NT2/D1 (cell line): ENCODE measurements around the gene RPTOR.

Source experiments
- SUZ12 ChIP-seq: IDR thresholded peaks from 2 replicates; pipeline ENCODE4 v1.6.1; 2011; ENCODE audit not compliant: insufficient read length, insufficient read depth; ENCODE audit errors: extremely low read depth
- YY1 ChIP-seq: IDR thresholded peaks from 2 replicates; pipeline ENCODE4 v1.6.1; 2011; ENCODE audit not compliant: insufficient read length, insufficient read depth
- ZNF274 ChIP-seq: IDR thresholded peaks from 2 replicates; pipeline ENCODE4 v1.6.1; 2011; ENCODE audit warnings: mild to moderate bottlenecking, low read depth, low read length

DNA sequence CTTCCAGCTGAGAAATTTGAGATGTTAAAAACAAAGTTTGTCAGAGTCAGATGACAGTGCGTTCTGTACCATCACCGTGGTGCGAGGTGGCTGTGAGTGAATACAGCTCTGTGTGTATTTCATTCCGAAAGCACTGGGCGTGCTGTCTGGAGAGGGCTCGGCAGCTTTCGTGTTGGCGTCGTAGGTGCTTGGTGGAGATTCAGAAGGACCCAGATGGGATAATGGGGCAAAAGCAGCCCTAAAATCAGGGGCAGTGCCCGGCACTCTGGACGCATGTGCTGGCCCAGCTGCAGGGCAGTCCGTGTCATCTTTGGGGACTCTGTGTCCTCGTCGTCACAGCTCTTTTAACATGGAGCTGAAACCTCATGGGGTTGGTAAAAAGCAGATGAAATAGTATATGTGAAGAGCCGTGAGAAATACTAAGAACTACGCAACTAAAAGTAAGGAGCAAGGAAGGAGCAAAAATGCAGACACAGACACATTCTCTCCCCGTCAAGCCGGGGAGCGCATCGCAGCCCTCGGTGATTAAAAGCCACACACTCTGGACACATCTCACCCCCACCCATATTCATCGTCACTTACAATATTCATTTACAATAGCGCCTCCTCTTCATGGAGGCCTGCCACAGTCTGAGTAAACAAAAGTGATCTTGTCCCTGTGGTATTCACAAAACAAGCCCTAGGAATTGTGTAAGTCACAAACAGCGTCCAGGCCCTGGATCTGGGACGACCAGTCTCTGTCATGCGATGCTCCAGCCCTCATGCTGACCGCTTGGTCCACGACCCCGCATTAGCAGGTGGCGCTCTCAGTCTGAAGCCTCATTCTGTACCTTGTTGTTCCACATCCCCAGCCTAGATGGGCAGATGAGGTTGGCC lies 206.7 kb downstream of the RPTOR start:
- TF ChIP-seq YY1 (no peak), ZNF274 (no peak), SUZ12 (no peak)
